ENCODE measurements around the gene SPEM2. TPM values are rescaled to one million over a fixed set of nuclear protein-coding genes. Genes with fewer than 3 reads are reported as not detected.

Gene SPEM2
- total and polyA plus RNA-seq, 2 of the 4 experiments (the other 2 are of a cell fraction) = not detected

DNA sequence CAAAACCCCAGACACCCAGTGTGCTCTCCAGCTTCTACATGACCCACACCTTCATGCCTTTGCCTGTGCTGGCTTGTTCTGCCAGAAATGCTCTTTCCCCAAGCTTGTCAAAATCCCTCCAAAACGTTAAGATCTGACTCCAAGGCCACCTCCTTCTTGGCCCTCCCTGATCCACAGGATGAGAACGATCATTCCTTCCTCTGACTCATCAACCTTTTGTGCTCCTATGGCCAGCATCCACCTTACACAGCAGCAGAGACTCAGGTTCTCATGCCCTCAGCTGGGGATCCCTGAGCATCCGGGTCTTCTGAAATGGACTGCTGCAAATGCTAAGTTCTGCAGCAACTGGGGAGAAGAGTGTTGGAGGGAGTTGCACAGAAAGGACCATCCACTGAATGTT is 51.1 kb downstream of the SPEM2 start:
- WGBS, 2 experiments (ENCODE audit: extremely low coverage in 2 of 2, insufficient read length in 1 of 2) = no CpG with 5 or more reads among the region's 3 CpGs
- no TSS peak for BruUV-seq (replicated peaks)
- Histone ChIP-seq H4K20me1 (ENCODE audit: insufficient read depth, low read length) (peaks cover 68% of the 10 kb centered on the region), H2BK5ac (ENCODE audit: low read depth, low read length, poor library complexity, severe bottlenecking) (peak overlapping the region; percentile 45), H2AK5ac (ENCODE audit: low read depth, low read length) (peak overlapping the region; percentile 89), H3K9me1 (ENCODE audit: insufficient read depth, low read length) (peaks cover 29% of the 10 kb centered on the region), H3K14ac (replicated peaks; ENCODE audit: low read depth, low read length) (peak overlapping the region; percentile 74), H3K4me2 (ENCODE audit: low read depth, low read length) (peak overlapping the region; percentile 1; the same call in 1 of the 2 replicates), H2AK9ac (replicated peaks; ENCODE audit: low read depth, low read length, poor library complexity) (peak overlapping the region; percentile 69), H3K36me3 (ENCODE audit: control insufficient read depth, insufficient read depth, low read length) (peaks cover 5% of the 10 kb centered on the region; the same call in 1 of the 2 replicates), H2BK20ac (ENCODE audit: low read depth, low read length) (no peak overlapping the region), H3K4me1 (ENCODE audit: control insufficient read depth, insufficient read depth, low read length) (peaks cover 22% of the 10 kb centered on the region), H2AFZ (replicated peaks; ENCODE audit: low read length, poor library complexity) (no peak overlapping the region), H4K91ac (ENCODE audit: insufficient read depth, low read depth, low read length) (peak overlapping the region; percentile 10; the same call in 1 of the 2 replicates), H2BK15ac (ENCODE audit: low read depth, low read length) (no peak overlapping the region), H3K27me3 (ENCODE audit: control insufficient read depth, insufficient read depth, low read length) (no peaks in the 10 kb centered on the region), H3K23ac (ENCODE audit: low read depth, low read length) (peak overlapping the region; percentile 39; the same call in 1 of the 2 replicates), H3K27ac (ENCODE audit: insufficient read depth, low read length) (peak overlapping the region; percentile 91; the same call in 1 of the 2 replicates), H3K4ac (ENCODE audit: low read depth, low read length) (peak overlapping the region; percentile 93), H3K9me3 (ENCODE audit: control insufficient read depth, insufficient read depth, low read length) (no peaks in the 10 kb centered on the region), H3K4me3 (ENCODE audit: insufficient read depth, low read depth, low read length) (no peak overlapping the region), H4K5ac (ENCODE audit: low read depth, low read length) (no peak overlapping the region), H2BK120ac (ENCODE audit: low read depth, low read length) (no peak overlapping the region), H3K9ac (ENCODE audit: low read depth, low read length) (0 out of 2 replicates have a peak overlapping the region, but pooled peaks have one; percentile 7), H4K8ac (ENCODE audit: low read depth in 2 of 2, low read length in 2 of 2) (no peak overlapping the region), H3K56ac (ENCODE audit: extremely low read depth, insufficient read depth, low read length) (peak overlapping the region; percentile 40; the same call in 1 of the 2 replicates), H3K79me1 (ENCODE audit: low read depth in 1 of 2, low read length in 2 of 2) (peaks cover 5 to 69% of the 10 kb centered on the region in 2 experiments; a peak in 3 of 4 replicates), H3K18ac (ENCODE audit: low read depth, low read length) (no peak overlapping the region)
- ChIA-PET CTCF (interaction anchor here (2.2 kb wide), 1 partner anchor 39 kb away, joined by 10 read pairs; no protein-coding TSS in a partner anchor), POLR2A (ENCODE audit: unreplicated experiment) (interaction anchor here (0.6 to 0.7 kb wide), 2 partner anchors 8 to 10 kb away, joined by 4 to 5 read pairs; no protein-coding TSS in a partner anchor)
- 0 out of 2 replicates have a peak, but pooled peaks have one; percentile 6 for TF ChIP-seq POLR2A (IDR thresholded peaks at IDR 0.05; ENCODE audit: low read depth, low read length)
- peak; percentile 23; the same call in 1 of the 2 replicates for TF ChIP-seq FOS (IDR thresholded peaks at IDR 0.05; ENCODE audit: low read depth, low read length)
- no peak for TF ChIP-seq RAD21 (IDR thresholded peaks at IDR 0.05; ENCODE audit: low read length)
- in situ Hi-C loops (cut with MboI; ENCODE audit: low sequenced_read_pairs) = no loop called here
- peak; percentile 76 for DNase-seq
- dilution Hi-C loops (cut with HindIII; ENCODE audit: low sequenced_read_pairs, unreplicated experiment) = no loop called here
- intact Hi-C loops (cut with micrococcal nuclease) = no loop called here
- no peak for ATAC-seq (ENCODE audit: low read depth)
